Ovary (tissue), 3 donors: ENCODE results near the gene IL15RA.
"Not testable (repeated sequence)": the region's sequence is repeated elsewhere in the genome, so short reads cannot be mapped to it uniquely, and the experiment has no call there.

ENCODE experiments used
- CTCF ChIP-seq, 3 donors: fragments of 450-650 bp in 2 of 3; fragments of 200-600 bp in 1 of 3; IDR thresholded peaks; one replicate each; pipeline versions ENCODE4 v1.5.1 to v1.8.0; 2016 to 2022; ENCODE audit warnings: antibody characterized with exemption in 3 of 3, mild to moderate bottlenecking in 1 of 3
- POLR2A ChIP-seq: fragments of 450-650 bp; IDR thresholded peaks from one replicate; pipeline ENCODE4 v1.6.1; 2017; ENCODE audit warnings: antibody characterized with exemption, mild to moderate bottlenecking, moderate library complexity
- donor health status: DM: no; HTN: no; CAD: no.

- not testable (repeated sequence) for TF ChIP-seq POLR2A; CTCF (IDR thresholded peaks at IDR 0.05)
Measured at GRCh38 chr10:5946419-5946775, 30.9 kb downstream of the IL15RA start.
